Measurements from ENCODE around the gene CYP27A1.

DNA sequence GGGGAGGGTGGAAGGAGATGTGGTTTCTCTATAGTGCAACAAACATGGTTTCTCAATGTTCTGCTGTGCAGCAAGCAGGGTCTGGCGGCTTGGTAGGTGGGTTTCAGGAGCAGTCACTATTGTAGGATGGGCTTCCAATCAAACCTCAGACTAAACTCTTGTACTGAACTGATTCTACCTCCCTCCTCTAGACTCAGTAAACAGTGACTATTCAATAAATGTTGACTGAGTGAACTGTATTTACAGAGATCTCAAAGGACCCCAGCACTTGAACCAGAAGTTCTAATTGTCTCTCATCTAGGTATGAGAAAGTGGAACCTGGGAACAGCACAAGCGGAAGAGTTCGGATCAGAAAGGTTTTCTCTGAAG lies 26.8 kb upstream of the CYP27A1 start:
- TF ChIP-seq, protein P1, sequence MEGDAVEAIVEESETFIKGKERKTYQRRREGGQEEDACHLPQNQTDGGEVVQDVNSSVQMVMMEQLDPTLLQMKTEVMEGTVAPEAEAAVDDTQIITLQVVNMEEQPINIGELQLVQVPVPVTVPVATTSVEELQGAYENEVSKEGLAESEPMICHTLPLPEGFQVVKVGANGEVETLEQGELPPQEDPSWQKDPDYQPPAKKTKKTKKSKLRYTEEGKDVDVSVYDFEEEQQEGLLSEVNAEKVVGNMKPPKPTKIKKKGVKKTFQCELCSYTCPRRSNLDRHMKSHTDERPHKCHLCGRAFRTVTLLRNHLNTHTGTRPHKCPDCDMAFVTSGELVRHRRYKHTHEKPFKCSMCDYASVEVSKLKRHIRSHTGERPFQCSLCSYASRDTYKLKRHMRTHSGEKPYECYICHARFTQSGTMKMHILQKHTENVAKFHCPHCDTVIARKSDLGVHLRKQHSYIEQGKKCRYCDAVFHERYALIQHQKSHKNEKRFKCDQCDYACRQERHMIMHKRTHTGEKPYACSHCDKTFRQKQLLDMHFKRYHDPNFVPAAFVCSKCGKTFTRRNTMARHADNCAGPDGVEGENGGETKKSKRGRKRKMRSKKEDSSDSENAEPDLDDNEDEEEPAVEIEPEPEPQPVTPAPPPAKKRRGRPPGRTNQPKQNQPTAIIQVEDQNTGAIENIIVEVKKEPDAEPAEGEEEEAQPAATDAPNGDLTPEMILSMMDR (IDR thresholded peaks at IDR 0.05), result no peak
- no peak for TF ChIP-seq POLR2A (IDR thresholded peaks at IDR 0.05)
